Right renal pelvis (tissue), 4 donors: Measurements from ENCODE around the gene CEP70. TPM values are rescaled to one million over a fixed set of nuclear protein-coding genes. Genes with fewer than 3 reads are reported as not detected.
"Not testable (repeated sequence)": the region's sequence is repeated elsewhere in the genome, so short reads cannot be mapped to it uniquely, and the experiment has no call there.

Experiments
- DNase-seq, 4 donors: peaks; one replicate each; pipeline ENCODE4 v3.0.0-alpha.2; 2013; ENCODE audit warnings: low read depth in 4 of 4, low spot score in 3 of 4, missing footprints in 1 of 4
- polyA plus RNA-seq, 4 donors: library from polyadenylated mRNA; unstranded; fragments of 120-200 nt; gene quantifications; one replicate each; pipeline ENCODE4 v1.2.1, GENCODE V29; 2013; ENCODE audit not compliant: insufficient read length in 4 of 4

The CEP70 gene
- polyA plus RNA-seq, 4 donors, result 34.0 to 43.4 (median 39.9) TPM

- no peak for DNase-seq
Measured at GRCh38 chr3:138539352-138539751, 54.7 kb downstream of the CEP70 start.

- not testable (repeated sequence) for DNase-seq
Measured at GRCh38 chr3:138521445-138521844, 72.6 kb downstream of the CEP70 start.

- no peak for DNase-seq
Measured at GRCh38 chr3:138513090-138513843, 80.8 kb downstream of the CEP70 start.

GRCh38 chr3:138511945-138512344, 82.1 kb downstream of the CEP70 start:
- DNase-seq, result no peak

- no peak for DNase-seq
Measured at GRCh38 chr3:138509586-138509985, 84.5 kb downstream of the CEP70 start.

- DNase-seq, result no peak
Measured at GRCh38 chr3:138507524-138507923, 86.5 kb downstream of the CEP70 start.

- DNase-seq, result no peak
Measured at GRCh38 chr3:138498991-138499390, 95.1 kb downstream of the CEP70 start.

- no peak for DNase-seq
Measured at GRCh38 chr3:138497851-138498250, 96.2 kb downstream of the CEP70 start.

- DNase-seq, result no peak
Measured at GRCh38 chr3:138497021-138497420, 97.0 kb downstream of the CEP70 start.

- no peak for DNase-seq
Measured at GRCh38 chr3:138496436-138496835, 97.6 kb downstream of the CEP70 start.

GRCh38 chr3:138495638-138496037, 98.4 kb downstream of the CEP70 start:
- not testable (repeated sequence) for DNase-seq

- no peak for DNase-seq
Measured at GRCh38 chr3:138494607-138494929, 99.5 kb downstream of the CEP70 start.

- DNase-seq, result no peak
Measured at GRCh38 chr3:138493804-138494606, 100.1 kb downstream of the CEP70 start.

- no peak for DNase-seq
Measured at GRCh38 chr3:138492980-138493675, 100.9 kb downstream of the CEP70 start.

- DNase-seq, result no peak
Measured at GRCh38 chr3:138491971-138492370, 102.1 kb downstream of the CEP70 start.

- DNase-seq, result not testable (repeated sequence)
Measured at GRCh38 chr3:138486580-138486979, 107.5 kb downstream of the CEP70 start.

- DNase-seq, result not testable (repeated sequence)
Measured at GRCh38 chr3:138484672-138485071, 109.4 kb downstream of the CEP70 start.

- DNase-seq, result peak in 2 of 4 donors; percentile 5 to 10
Measured at GRCh38 chr3:138479438-138479863, 114.6 kb downstream of the CEP70 start.

- no peak for DNase-seq
Measured at GRCh38 chr3:138477801-138478200, 116.3 kb downstream of the CEP70 start.

- DNase-seq, result no peak
Measured at GRCh38 chr3:138477120-138477519, 116.9 kb downstream of the CEP70 start.

GRCh38 chr3:138476526-138476925, 117.5 kb downstream of the CEP70 start:
- no peak for DNase-seq
